ENCODE results near the gene SCART1.

The SCART1 gene

DNA sequence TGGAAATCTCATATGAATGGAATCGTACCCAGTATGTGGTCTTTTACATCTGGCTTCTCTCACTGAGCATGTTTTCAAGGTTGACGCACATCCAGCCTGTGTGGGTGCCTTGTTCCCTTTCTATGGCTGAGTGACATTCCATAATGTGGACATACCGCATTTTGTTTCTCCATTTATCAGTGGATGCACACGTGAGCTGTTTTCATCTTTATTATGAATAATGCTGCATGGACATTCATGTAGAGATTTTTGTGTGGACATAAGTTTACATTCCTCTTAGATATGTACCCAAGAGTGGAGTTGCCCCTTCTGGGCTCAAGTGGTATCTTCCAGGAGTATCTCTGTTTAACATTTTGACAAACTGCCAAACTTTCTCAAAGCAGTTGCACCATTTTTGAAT is 1.3 kb upstream of the SCART1 start:
- TF ChIP-seq, protein P1, sequence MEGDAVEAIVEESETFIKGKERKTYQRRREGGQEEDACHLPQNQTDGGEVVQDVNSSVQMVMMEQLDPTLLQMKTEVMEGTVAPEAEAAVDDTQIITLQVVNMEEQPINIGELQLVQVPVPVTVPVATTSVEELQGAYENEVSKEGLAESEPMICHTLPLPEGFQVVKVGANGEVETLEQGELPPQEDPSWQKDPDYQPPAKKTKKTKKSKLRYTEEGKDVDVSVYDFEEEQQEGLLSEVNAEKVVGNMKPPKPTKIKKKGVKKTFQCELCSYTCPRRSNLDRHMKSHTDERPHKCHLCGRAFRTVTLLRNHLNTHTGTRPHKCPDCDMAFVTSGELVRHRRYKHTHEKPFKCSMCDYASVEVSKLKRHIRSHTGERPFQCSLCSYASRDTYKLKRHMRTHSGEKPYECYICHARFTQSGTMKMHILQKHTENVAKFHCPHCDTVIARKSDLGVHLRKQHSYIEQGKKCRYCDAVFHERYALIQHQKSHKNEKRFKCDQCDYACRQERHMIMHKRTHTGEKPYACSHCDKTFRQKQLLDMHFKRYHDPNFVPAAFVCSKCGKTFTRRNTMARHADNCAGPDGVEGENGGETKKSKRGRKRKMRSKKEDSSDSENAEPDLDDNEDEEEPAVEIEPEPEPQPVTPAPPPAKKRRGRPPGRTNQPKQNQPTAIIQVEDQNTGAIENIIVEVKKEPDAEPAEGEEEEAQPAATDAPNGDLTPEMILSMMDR (IDR thresholded peaks at IDR 0.05; ENCODE audit: low read depth, low read length) = no peak
- in situ Hi-C loops (cut with HindIII; ENCODE audit: low sequenced_read_pairs) = no loop called here

DNA sequence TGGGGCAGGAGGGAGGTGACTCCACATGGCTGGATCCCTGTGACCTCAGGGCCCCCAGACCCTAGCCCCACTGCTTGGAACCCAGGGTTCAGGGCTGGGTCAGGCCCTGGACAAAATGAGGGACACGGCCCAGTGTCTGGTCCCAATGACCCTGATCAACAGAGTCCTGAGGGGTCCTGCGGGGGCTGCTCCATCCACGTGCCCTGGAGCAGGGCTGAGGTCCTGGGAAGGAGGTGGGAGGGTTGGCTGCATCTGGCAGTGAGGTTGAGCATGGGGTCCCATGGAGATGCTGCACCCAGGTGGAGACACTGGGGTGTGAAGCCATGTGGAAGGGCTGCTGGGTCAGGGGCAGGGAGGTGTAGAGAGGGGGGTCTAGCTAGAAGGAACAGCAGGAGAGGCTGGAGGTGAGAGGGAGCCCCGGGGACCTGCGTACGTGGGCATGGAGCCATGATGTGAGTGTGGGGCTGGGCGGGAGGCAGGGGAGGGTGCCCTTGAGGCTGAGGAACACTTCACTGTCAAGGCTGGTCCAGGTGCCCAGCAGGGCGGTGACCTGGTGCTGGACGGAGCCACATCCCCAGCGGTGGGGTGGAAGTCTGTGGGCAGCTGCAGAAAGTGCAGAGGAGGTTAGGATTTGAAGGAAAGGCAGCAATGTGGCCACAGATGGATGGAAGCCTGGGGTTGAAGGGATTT is 604 bp downstream of the SCART1 start:
- in situ Hi-C loops (cut with HindIII; ENCODE audit: low sequenced_read_pairs) = no loop called here
- TF ChIP-seq, protein P1 (IDR thresholded peaks at IDR 0.05; ENCODE audit: low read depth, low read length) = no peak
- H3K4me3 ChIP-seq (ENCODE audit: low read depth, low read length) = no peak overlapping the region
- no peak for DNase-seq (ENCODE audit: low read depth, low spot score)

More for the DNA sequence above, 1.3 kb upstream of the SCART1 start:
- DNase-seq (ENCODE audit: low read depth, low spot score) = no peak
- H3K4me3 ChIP-seq (ENCODE audit: low read depth, low read length) = no peak overlapping the region

DNA sequence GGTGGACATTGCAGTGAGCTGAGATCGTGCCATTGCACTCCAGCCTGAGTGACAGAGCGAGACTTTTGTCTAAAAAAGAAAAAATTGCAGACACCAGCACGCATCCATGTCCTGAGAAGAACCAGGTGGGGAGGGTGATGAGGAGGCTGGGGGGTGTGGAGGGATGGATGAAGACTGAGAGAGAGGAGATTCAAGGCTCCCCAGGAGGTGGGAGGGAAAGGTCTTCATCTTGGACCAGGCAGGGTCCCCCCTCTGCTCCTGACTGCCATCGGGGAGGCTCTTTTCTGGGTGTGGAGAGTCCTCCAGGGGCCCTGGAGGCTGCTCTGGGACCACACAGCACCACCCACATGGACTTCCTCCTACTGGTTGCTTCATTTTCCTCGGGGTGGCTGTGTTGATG is 1.5 kb downstream of the SCART1 start:
- H3K4me3 ChIP-seq (ENCODE audit: low read depth, low read length) = no peak overlapping the region
- in situ Hi-C loops (cut with HindIII; ENCODE audit: low sequenced_read_pairs) = no loop called here
- TF ChIP-seq, protein P1 (IDR thresholded peaks at IDR 0.05; ENCODE audit: low read depth, low read length) = no peak
- DNase-seq (ENCODE audit: low read depth, low spot score) = no peak

DNA sequence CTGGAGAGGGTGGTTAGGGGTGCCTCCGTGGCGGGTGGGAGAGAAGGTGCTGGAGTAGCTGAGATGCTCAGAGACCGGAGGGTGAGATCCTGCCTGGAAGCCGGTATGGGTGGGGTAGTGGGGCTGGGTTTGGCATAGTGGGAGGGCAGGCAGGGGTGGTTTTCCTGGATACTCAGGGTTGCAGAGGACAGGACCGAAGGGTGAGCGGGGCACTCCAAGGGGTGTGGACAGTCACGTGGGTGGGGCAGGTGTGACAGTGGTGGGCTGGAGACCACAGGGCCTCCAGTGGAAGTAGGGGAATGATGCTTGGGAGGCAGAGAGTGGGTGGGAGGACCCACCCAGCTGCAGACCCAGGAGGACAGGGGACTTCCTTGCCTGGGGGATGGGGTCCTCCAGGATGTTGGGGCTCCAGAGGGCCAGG is 1.9 kb downstream of the SCART1 start:
- in situ Hi-C loops (cut with HindIII; ENCODE audit: low sequenced_read_pairs) = no loop called here
- DNase-seq (ENCODE audit: low read depth, low spot score) = no peak
- TF ChIP-seq, protein P1 (IDR thresholded peaks at IDR 0.05; ENCODE audit: low read depth, low read length) = no peak
- no peak overlapping the region for H3K4me3 ChIP-seq (ENCODE audit: low read depth, low read length)

DNA sequence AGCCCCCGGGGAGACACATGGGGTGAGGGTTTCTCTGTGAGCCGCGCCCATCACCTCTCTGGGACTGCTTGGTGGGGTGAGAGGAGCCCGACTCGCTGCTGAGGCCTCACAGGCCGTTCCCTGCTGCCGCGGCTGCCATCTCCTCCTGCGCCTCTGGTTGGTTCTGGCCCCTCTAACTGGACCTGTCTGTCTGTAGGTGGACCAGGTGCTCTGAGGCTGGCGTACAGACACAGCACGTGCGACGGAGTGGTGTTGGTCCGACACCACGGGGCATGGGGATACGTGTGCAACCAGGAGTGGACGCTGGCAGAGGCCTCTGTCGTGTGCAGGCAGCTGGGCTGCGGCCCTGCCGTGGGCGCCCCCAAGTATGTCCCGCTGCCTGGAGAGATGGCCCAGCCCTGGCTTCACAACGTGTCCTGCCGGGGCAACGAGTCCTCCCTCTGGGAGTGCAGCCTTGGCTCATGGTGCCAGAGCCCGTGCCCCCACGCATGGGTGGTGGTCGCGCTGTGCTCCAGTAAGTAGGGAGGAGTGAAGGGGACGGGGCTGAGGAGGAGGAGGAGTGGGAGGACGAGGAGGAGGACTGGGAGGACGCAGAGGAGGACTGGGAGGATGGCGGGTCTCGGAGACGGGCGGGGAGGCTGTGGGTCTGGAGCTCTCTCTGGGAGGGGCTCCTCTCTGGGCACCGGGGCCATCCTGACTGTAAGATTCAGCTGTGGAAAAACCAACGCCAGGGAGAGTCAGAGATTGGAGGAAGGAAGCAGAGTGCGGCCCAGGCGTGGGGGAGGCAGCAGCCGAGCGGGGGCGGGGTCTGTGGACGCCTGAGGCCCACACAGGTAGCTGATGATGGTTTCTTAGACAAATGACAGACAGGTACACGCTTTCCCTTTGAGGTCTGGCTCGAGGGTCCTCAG is 2.6 kb downstream of the SCART1 start:
- in situ Hi-C loops (cut with HindIII; ENCODE audit: low sequenced_read_pairs) = no loop called here
- DNase-seq (ENCODE audit: low read depth, low spot score) = no peak
- H3K4me3 ChIP-seq (ENCODE audit: low read depth, low read length) = no peak overlapping the region
- TF ChIP-seq, protein P1 (IDR thresholded peaks at IDR 0.05; ENCODE audit: low read depth, low read length) = no peak

DNA sequence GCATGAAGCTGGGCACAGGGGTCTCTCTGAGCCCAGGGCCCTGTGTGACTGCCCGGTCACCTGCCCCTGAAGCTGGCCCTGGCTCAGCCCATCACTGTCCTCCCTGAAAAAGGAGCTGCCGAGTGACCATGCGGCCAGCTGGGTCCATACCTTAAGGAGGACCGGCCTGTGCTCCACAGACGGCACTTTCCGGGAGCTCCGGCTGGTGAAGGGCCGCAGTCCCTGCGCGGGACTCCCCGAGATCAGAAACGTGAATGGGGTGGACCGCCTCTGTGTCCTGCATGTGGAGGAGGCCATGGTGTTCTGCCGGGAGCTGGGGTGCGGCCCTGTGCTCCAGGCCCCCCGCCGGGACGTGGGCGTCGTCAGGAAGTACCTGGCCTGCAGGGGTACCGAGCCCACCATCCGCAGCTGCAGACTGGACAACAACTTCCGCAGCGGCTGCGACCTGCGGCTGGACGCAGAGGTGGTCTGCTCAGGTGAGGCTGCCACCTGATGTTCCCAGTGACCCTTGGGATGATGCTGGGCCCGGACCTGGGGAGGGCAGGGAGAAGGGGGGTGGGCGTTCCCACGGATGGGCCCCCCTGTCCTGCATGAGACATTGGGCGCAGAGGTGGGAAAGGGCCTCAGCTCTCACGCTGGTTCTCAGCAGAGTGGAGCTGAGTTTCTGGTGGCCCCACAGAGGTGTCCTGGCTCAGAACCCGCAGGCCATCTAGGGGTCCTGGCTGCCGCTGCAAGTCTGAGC is 3.5 kb downstream of the SCART1 start:
- in situ Hi-C loops (cut with HindIII; ENCODE audit: low sequenced_read_pairs) = no loop called here
- H3K4me3 ChIP-seq (ENCODE audit: low read depth, low read length) = no peak overlapping the region
- DNase-seq (ENCODE audit: low read depth, low spot score) = no peak
- TF ChIP-seq, protein P1 (IDR thresholded peaks at IDR 0.05; ENCODE audit: low read depth, low read length) = no peak
